Measurements from ENCODE around the gene PLXDC1. TPM values are rescaled to one million over a fixed set of nuclear protein-coding genes. Genes with fewer than 3 reads are reported as not detected.

PLXDC1 gene
- total and polyA plus RNA-seq, 2 of the 13 experiments (the other 11 are each of a cell fraction or from before 2014, with no cell fraction given), result not detected

DNA sequence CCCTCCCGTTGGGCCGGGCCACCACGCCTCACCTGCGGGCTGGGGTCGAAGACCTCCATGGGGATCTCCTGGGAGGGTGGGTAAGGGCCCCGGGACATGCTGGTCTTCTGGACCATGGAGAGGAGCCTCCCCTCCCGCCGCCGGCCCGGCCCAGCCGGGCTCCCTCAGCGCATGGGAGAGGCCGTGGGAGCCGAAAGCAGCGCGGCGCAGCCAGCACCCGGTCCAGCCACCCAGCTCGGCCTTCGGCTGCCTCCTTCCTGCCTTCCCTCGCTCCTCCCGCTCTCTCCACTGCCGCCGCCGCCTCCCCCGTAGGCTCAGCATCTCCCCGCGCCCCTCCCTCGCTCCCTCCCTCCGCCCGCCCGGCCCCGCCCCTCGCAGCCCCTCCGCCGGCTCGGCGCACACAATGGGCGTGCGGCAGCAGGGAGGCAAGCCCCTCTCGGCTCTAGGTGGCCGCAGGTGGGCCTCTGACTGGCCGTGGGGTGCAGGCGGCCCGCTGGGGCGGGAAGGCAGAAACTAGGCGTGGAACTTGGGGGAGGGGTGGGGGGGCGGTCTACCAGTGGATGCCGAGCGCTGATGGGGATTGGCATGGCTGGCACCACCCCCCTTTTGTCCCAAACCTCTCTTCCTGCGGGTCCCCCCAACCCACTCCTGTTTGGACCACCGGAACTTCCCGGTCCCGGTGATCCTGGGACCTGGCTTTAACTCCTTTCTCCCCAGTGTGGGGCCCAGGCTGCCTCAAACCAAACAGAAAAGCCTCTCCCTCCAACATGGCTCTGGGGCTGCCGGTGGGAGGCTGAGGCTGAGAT is 46.1 kb upstream of the PLXDC1 start, which contains the start of gene CACNB1 (continued):
- TF ChIP-seq, protein P1, sequence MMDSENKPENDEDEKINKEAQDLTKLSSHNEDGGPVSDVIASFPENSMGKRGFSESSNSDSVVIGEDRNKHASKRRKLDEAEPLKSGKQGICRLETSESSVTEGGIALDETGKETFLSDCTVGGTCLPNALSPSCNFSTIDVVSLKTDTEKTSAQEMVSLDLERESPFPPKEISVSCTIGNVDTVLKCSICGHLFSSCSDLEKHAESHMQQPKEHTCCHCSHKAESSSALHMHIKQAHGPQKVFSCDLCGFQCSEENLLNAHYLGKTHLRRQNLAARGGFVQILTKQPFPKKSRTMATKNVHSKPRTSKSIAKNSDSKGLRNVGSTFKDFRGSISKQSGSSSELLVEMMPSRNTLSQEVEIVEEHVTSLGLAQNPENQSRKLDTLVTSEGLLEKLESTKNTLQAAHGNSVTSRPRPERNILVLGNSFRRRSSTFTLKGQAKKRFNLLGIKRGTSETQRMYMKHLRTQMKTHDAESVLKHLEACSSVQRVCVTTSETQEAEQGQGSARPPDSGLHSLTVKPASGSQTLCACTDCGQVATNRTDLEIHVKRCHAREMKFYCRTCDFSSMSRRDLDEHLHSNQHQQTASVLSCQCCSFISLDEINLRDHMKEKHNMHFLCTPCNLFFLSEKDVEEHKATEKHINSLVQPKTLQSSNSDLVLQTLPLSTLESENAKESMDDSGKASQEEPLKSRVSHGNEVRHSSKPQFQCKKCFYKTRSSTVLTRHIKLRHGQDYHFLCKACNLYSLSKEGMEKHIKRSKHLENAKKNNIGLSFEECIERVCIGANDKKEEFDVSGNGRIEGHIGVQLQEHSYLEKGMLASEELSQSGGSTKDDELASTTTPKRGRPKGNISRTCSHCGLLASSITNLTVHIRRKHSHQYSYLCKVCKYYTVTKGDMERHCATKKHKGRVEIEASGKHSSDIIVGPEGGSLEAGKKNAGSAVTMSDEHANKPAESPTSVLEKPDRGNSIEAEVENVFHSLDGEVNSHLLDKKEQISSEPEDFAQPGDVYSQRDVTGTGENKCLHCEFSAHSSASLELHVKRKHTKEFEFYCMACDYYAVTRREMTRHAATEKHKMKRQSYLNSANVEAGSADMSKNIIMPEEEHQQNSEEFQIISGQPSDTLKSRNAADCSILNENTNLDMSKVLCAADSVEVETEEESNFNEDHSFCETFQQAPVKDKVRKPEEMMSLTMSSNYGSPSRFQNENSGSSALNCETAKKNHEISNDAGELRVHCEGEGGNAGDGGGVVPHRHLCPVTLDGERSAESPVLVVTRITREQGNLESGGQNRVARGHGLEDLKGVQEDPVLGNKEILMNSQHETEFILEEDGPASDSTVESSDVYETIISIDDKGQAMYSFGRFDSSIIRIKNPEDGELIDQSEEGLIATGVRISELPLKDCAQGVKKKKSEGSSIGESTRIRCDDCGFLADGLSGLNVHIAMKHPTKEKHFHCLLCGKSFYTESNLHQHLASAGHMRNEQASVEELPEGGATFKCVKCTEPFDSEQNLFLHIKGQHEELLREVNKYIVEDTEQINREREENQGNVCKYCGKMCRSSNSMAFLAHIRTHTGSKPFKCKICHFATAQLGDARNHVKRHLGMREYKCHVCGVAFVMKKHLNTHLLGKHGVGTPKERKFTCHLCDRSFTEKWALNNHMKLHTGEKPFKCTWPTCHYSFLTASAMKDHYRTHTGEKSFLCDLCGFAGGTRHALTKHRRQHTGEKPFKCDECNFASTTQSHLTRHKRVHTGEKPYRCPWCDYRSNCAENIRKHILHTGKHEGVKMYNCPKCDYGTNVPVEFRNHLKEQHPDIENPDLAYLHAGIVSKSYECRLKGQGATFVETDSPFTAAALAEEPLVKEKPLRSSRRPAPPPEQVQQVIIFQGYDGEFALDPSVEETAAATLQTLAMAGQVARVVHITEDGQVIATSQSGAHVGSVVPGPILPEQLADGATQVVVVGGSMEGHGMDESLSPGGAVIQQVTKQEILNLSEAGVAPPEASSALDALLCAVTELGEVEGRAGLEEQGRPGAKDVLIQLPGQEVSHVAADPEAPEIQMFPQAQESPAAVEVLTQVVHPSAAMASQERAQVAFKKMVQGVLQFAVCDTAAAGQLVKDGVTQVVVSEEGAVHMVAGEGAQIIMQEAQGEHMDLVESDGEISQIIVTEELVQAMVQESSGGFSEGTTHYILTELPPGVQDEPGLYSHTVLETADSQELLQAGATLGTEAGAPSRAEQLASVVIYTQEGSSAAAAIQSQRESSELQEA (CRISPR knock-in tag; IDR thresholded peaks at IDR 0.05; ENCODE audit: not compliant biosample characterization), result no peak
- TF ChIP-seq FOXK2 (IDR thresholded peaks at IDR 0.05) (no peak), ZMYM2 (CRISPR knock-in tag; IDR thresholded peaks at IDR 0.05) (no peak), ZNF879 (CRISPR knock-in tag; IDR thresholded peaks at IDR 0.05) (no peak), KDM3A (CRISPR knock-in tag; IDR thresholded peaks at IDR 0.05; ENCODE audit: low read depth) (0 out of 2 replicates have a peak, but pooled peaks have one; percentile 46), SMC3 (IDR thresholded peaks at IDR 0.05; ENCODE audit: low read length) (no peak), ZNF235 (CRISPR knock-in tag; IDR thresholded peaks at IDR 0.05; ENCODE audit: borderline replicate concordance) (no peak), PRMT3 (CRISPR knock-in tag; IDR thresholded peaks at IDR 0.05; ENCODE audit: borderline replicate concordance, low read depth) (no peak), MLLT10 (CRISPR knock-in tag; IDR thresholded peaks at IDR 0.05) (no peak), HNF4A (CRISPR knock-in tag; IDR thresholded peaks at IDR 0.05) (no peak), ZNF263 (CRISPR knock-in tag; IDR thresholded peaks at IDR 0.05) (no peak), HOXA3 (CRISPR knock-in tag; IDR thresholded peaks at IDR 0.05) (no peak), CHD2 (IDR thresholded peaks at IDR 0.05; ENCODE audit: low read depth, low read length) (no peak), PCBP2 (optimal IDR thresholded peaks at IDR 0.05; ENCODE audit: low read depth, low read length, poor library complexity, severe bottlenecking) (no peak), PAF1 (CRISPR knock-in tag; IDR thresholded peaks at IDR 0.05) (no peak)
- TF ChIP-seq, protein P2, sequence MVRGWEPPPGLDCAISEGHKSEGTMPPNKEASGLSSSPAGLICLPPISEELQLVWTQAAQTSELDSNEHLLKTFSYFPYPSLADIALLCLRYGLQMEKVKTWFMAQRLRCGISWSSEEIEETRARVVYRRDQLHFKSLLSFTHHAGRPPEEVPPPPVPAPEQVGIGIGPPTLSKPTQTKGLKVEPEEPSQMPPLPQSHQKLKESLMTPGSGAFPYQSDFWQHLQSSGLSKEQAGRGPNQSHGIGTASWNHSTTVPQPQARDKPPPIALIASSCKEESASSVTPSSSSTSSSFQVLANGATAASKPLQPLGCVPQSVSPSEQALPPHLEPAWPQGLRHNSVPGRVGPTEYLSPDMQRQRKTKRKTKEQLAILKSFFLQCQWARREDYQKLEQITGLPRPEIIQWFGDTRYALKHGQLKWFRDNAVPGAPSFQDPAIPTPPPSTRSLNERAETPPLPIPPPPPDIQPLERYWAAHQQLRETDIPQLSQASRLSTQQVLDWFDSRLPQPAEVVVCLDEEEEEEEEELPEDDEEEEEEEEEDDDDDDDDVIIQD (CRISPR knock-in tag; IDR thresholded peaks at IDR 0.05; ENCODE audit: low read depth), result no peak
- TF ChIP-seq, protein P3, sequence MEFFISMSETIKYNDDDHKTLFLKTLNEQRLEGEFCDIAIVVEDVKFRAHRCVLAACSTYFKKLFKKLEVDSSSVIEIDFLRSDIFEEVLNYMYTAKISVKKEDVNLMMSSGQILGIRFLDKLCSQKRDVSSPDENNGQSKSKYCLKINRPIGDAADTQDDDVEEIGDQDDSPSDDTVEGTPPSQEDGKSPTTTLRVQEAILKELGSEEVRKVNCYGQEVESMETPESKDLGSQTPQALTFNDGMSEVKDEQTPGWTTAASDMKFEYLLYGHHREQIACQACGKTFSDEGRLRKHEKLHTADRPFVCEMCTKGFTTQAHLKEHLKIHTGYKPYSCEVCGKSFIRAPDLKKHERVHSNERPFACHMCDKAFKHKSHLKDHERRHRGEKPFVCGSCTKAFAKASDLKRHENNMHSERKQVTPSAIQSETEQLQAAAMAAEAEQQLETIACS (CRISPR knock-in tag; IDR thresholded peaks at IDR 0.05), result no peak
- TF ChIP-seq, protein P4, sequence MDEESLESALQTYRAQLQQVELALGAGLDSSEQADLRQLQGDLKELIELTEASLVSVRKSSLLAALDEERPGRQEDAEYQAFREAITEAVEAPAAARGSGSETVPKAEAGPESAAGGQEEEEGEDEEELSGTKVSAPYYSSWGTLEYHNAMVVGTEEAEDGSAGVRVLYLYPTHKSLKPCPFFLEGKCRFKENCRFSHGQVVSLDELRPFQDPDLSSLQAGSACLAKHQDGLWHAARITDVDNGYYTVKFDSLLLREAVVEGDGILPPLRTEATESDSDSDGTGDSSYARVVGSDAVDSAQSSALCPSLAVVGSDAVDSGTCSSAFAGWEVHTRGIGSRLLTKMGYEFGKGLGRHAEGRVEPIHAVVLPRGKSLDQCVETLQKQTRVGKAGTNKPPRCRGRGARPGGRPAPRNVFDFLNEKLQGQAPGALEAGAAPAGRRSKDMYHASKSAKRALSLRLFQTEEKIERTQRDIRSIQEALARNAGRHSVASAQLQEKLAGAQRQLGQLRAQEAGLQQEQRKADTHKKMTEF (CRISPR knock-in tag; IDR thresholded peaks at IDR 0.05), result peak; percentile 57; the same call in 1 of the 2 replicates
